ENCODE measurements around the gene CERK. TPM values are rescaled to one million over a fixed set of nuclear protein-coding genes. Genes with fewer than 3 reads are reported as not detected.

The CERK gene
- polyA plus RNA-seq, 1 donor, result 82.3 TPM

GRCh38 chr22:46732041-46732379, 6.0 kb downstream of the CERK start:
- Histone ChIP-seq H3K9me3 (ENCODE audit: control insufficient read depth, low read depth, low read length) (no peaks in the 10 kb centered on the region), H3K36me3 (ENCODE audit: control insufficient read depth, insufficient read depth, low read length) (peaks cover 34% of the 10 kb centered on the region), H3K27ac (ENCODE audit: low read length) (peak overlapping the region; percentile 75), H3K4me1 (ENCODE audit: control insufficient read depth, insufficient read depth, low read length) (peaks cover 54% of the 10 kb centered on the region), H3K4me3 (ENCODE audit: low read length) (no peak overlapping the region), H3K27me3 (ENCODE audit: control insufficient read depth, insufficient read depth, low read length) (no peaks in the 10 kb centered on the region)
- no CpG with 5 or more reads among the region's 14 CpGs for WGBS (ENCODE audit: insufficient coverage, low lambda C conversion rate)
- no peak for DNase-seq

DNA sequence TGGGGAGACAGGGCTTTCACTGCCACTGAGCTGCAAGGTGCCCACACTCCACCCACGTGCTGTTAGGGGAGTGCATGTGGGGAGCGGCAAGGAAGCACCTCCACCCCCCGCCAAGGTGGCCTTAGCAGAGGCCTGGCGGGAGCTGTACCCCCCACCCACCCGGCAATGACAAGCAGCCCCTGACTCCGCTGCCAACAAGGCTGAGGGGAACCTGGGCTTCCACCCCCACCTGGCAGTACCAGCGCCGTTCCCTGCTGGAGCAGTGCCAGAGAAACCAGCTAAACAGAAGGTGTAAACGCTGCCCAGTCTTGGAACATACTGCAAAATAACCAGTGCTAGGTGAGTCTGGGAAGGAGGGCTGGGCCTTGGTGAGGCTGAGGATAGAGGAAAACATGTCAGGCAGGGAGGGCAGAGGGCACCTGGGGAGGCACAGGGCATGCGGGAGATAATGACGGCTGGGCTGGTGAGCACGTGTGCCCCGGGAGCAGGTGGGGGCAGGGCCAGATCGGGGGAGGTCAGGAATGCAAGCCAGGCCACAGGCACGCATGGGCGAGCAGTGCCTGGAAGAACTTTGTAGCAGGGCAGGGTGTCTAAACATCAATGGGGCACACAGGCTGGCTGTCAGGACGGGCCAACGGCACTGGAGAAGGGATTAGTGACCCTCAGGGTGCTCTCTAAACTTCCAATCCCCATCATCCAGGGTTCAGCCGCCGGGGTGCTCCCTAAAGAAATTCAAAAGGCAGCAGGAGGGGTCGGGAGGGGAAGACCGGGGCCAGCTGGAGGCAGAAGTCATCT, 6.6 kb downstream of the CERK start:
- peaks cover 35% of the 10 kb centered on the region for H3K36me3 ChIP-seq (ENCODE audit: control insufficient read depth, insufficient read depth, low read length)
- WGBS (ENCODE audit: insufficient coverage, low lambda C conversion rate), result no CpG with 5 or more reads among the region's 22 CpGs
- H3K4me1 ChIP-seq (ENCODE audit: control insufficient read depth, insufficient read depth, low read length), result peaks cover 49% of the 10 kb centered on the region
- no peak overlapping the region for H3K4me3 ChIP-seq (ENCODE audit: low read length)
- H3K27me3 ChIP-seq (ENCODE audit: control insufficient read depth, insufficient read depth, low read length), result no peaks in the 10 kb centered on the region
- peak overlapping the region; percentile 75 for H3K27ac ChIP-seq (ENCODE audit: low read length)
- H3K9me3 ChIP-seq (ENCODE audit: control insufficient read depth, low read depth, low read length), result no peaks in the 10 kb centered on the region
- peak; percentile 84 to 91 for DNase-seq

GRCh38 chr22:46730568-46731245, 7.3 kb downstream of the CERK start:
- peaks cover 41% of the 10 kb centered on the region for H3K4me1 ChIP-seq (ENCODE audit: control insufficient read depth, insufficient read depth, low read length)
- H3K27me3 ChIP-seq (ENCODE audit: control insufficient read depth, insufficient read depth, low read length), result no peaks in the 10 kb centered on the region
- DNase-seq, result no peak
- no CpG with 5 or more reads among the region's 9 CpGs for WGBS (ENCODE audit: insufficient coverage, low lambda C conversion rate)
- H3K4me3 ChIP-seq (ENCODE audit: low read length), result no peak overlapping the region
- peak overlapping the region; percentile 75 for H3K27ac ChIP-seq (ENCODE audit: low read length)
- no peaks in the 10 kb centered on the region for H3K9me3 ChIP-seq (ENCODE audit: control insufficient read depth, low read depth, low read length)
- peaks cover 38% of the 10 kb centered on the region for H3K36me3 ChIP-seq (ENCODE audit: control insufficient read depth, insufficient read depth, low read length)

GRCh38 chr22:46728470-46728869, 9.6 kb downstream of the CERK start:
- Histone ChIP-seq H3K9me3 (ENCODE audit: control insufficient read depth, low read depth, low read length) (no peaks in the 10 kb centered on the region), H3K36me3 (ENCODE audit: control insufficient read depth, insufficient read depth, low read length) (peaks cover 50% of the 10 kb centered on the region), H3K4me1 (ENCODE audit: control insufficient read depth, insufficient read depth, low read length) (peaks cover 24% of the 10 kb centered on the region), H3K4me3 (ENCODE audit: low read length) (no peak overlapping the region), H3K27me3 (ENCODE audit: control insufficient read depth, insufficient read depth, low read length) (no peaks in the 10 kb centered on the region), H3K27ac (ENCODE audit: low read length) (no peak overlapping the region)
- WGBS (ENCODE audit: insufficient coverage, low lambda C conversion rate), result no CpG with 5 or more reads among the region's 11 CpGs
- DNase-seq, result no peak

DNA sequence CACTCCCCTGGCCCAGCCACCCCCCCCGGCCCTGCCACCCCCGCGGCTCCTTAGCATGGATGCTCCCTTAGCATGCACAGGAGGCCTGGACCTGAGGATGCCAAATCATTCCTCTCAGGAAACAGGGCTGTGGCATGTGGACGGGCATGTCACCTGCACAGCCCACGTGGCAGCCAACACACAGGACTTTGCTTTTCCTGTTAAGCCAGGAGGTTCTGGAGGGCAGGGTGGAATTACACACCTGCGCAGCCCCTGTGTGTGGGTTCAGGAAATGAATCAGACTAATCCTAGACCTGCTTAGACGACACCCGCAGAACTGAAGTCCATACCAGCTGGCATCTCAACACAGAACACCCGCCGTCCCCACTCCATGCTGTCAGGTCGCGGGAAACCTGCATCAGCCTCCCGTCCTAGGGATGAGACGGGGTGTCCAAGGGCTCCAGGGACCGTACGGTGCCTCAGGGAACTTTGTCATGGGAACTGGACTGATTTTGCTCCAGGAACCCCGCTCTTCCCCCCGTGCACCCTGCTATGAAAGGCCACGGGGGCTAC, 10.2 kb downstream of the CERK start:
- 60% methylated on average over 2 of the region's 19 CpGs for WGBS (ENCODE audit: insufficient coverage, low lambda C conversion rate)
- H3K9me3 ChIP-seq (ENCODE audit: control insufficient read depth, low read depth, low read length), result no peaks in the 10 kb centered on the region
- H3K4me3 ChIP-seq (ENCODE audit: low read length), result no peak overlapping the region
- peaks cover 53% of the 10 kb centered on the region for H3K36me3 ChIP-seq (ENCODE audit: control insufficient read depth, insufficient read depth, low read length)
- no peaks in the 10 kb centered on the region for H3K27me3 ChIP-seq (ENCODE audit: control insufficient read depth, insufficient read depth, low read length)
- DNase-seq, result no peak
- H3K27ac ChIP-seq (ENCODE audit: low read length), result no peak overlapping the region
- peaks cover 24% of the 10 kb centered on the region for H3K4me1 ChIP-seq (ENCODE audit: control insufficient read depth, insufficient read depth, low read length)

DNA sequence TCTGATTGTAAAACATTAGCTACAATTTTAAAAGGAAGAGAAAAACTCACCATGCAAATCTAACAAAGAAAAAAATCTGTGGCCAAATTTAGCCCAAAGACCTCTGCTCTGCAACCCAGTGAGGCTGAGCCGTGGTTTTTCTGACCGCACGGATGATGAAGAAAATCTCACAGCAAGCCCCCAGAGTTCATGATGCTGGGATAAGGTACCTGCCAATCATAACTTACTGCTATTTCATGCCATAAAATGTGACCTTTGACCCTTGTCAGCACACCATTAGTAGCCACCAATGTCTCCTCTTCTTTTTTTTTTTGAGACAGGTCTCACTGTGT, 11.1 kb downstream of the CERK start:
- H3K27ac ChIP-seq (ENCODE audit: low read length), result no peak overlapping the region
- DNase-seq, result no peak
- WGBS (ENCODE audit: insufficient coverage, low lambda C conversion rate), result no CpG with 5 or more reads among the region's 3 CpGs
- H3K4me1 ChIP-seq (ENCODE audit: control insufficient read depth, insufficient read depth, low read length), result peaks cover 24% of the 10 kb centered on the region
- no peaks in the 10 kb centered on the region for H3K9me3 ChIP-seq (ENCODE audit: control insufficient read depth, low read depth, low read length)
- H3K4me3 ChIP-seq (ENCODE audit: low read length), result no peak overlapping the region
- H3K27me3 ChIP-seq (ENCODE audit: control insufficient read depth, insufficient read depth, low read length), result no peaks in the 10 kb centered on the region
- peaks cover 56% of the 10 kb centered on the region for H3K36me3 ChIP-seq (ENCODE audit: control insufficient read depth, insufficient read depth, low read length)

- Histone ChIP-seq H3K27ac (ENCODE audit: low read length) (no peak overlapping the region), H3K27me3 (ENCODE audit: control insufficient read depth, insufficient read depth, low read length) (no peaks in the 10 kb centered on the region), H3K4me3 (ENCODE audit: low read length) (no peak overlapping the region), H3K36me3 (ENCODE audit: control insufficient read depth, insufficient read depth, low read length) (peaks cover 56% of the 10 kb centered on the region), H3K4me1 (ENCODE audit: control insufficient read depth, insufficient read depth, low read length) (peaks cover 17% of the 10 kb centered on the region), H3K9me3 (ENCODE audit: control insufficient read depth, low read depth, low read length) (no peaks in the 10 kb centered on the region)
- 83% methylated on average over 1 of the region's 38 CpGs for WGBS (ENCODE audit: insufficient coverage, low lambda C conversion rate)
- no peak for DNase-seq
These were observed 11.7 kb downstream of the CERK start for GRCh38 chr22:46726066-46726985.

DNA sequence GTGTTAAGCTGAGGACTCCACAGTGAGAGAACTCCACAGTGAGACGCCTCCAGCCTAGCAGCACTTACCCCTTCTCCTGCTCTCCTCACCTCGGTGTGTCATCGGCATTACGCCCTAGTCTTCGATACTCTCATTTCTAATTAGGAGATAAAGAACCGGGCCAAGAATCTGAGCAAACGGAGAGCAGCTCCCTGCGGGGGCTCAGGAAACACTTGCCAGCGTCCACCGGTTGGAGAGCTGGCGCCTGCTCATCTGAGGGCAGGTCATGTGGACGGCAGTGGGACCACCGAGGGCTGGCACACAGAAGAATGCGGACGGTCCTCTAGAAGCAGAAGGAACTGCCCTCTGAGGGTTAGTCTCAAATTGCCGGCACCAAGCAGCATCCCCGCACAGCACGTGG, 13.0 kb downstream of the CERK start:
- peaks cover 61% of the 10 kb centered on the region for H3K36me3 ChIP-seq (ENCODE audit: control insufficient read depth, insufficient read depth, low read length)
- no peaks in the 10 kb centered on the region for H3K9me3 ChIP-seq (ENCODE audit: control insufficient read depth, low read depth, low read length)
- no peak overlapping the region for H3K4me3 ChIP-seq (ENCODE audit: low read length)
- peaks cover 8% of the 10 kb centered on the region for H3K4me1 ChIP-seq (ENCODE audit: control insufficient read depth, insufficient read depth, low read length)
- H3K27me3 ChIP-seq (ENCODE audit: control insufficient read depth, insufficient read depth, low read length), result no peaks in the 10 kb centered on the region
- no peak for DNase-seq
- no peak overlapping the region for H3K27ac ChIP-seq (ENCODE audit: low read length)
- WGBS (ENCODE audit: insufficient coverage, low lambda C conversion rate), result no CpG with 5 or more reads among the region's 18 CpGs

GRCh38 chr22:46723882-46724281, 14.2 kb downstream of the CERK start:
- Histone ChIP-seq H3K4me1 (ENCODE audit: control insufficient read depth, insufficient read depth, low read length) (peaks cover 7% of the 10 kb centered on the region), H3K4me3 (ENCODE audit: low read length) (no peak overlapping the region), H3K9me3 (ENCODE audit: control insufficient read depth, low read depth, low read length) (no peaks in the 10 kb centered on the region), H3K36me3 (ENCODE audit: control insufficient read depth, insufficient read depth, low read length) (peaks cover 66% of the 10 kb centered on the region), H3K27me3 (ENCODE audit: control insufficient read depth, insufficient read depth, low read length) (no peaks in the 10 kb centered on the region), H3K27ac (ENCODE audit: low read length) (no peak overlapping the region)
- 97% methylated on average over 6 of the region's 9 CpGs for WGBS (ENCODE audit: insufficient coverage, low lambda C conversion rate)
- no peak for DNase-seq

- Histone ChIP-seq H3K4me1 (ENCODE audit: control insufficient read depth, insufficient read depth, low read length) (peaks cover 2% of the 10 kb centered on the region), H3K4me3 (ENCODE audit: low read length) (no peak overlapping the region), H3K36me3 (ENCODE audit: control insufficient read depth, insufficient read depth, low read length) (peaks cover 73% of the 10 kb centered on the region), H3K27ac (ENCODE audit: low read length) (no peak overlapping the region), H3K9me3 (ENCODE audit: control insufficient read depth, low read depth, low read length) (no peaks in the 10 kb centered on the region), H3K27me3 (ENCODE audit: control insufficient read depth, insufficient read depth, low read length) (no peaks in the 10 kb centered on the region)
- DNase-seq, result no peak
- WGBS (ENCODE audit: insufficient coverage, low lambda C conversion rate), result 100% methylated on average over 1 of the region's 16 CpGs
These were observed 16.5 kb downstream of the CERK start for GRCh38 chr22:46721501-46722085.

All from large intestine (tissue), 3 donors.